ENCODE results near the gene LRRC73.

The LRRC73 gene

GRCh38 chr6:43532201-43532600 is 22.1 kb upstream of the LRRC73 start:
- H3K4me3 ChIP-seq (replicated peaks; ENCODE audit: low read depth, low read length), result no peak overlapping the region
- no peak for DNase-seq (ENCODE audit: low read depth)
- TF ChIP-seq CTCF (IDR thresholded peaks at IDR 0.05; ENCODE audit: low read length, missing control alignments), result no peak

- no peak for TF ChIP-seq CTCF (IDR thresholded peaks at IDR 0.05; ENCODE audit: low read length, missing control alignments)
- H3K4me3 ChIP-seq (replicated peaks; ENCODE audit: low read depth, low read length), result no peak overlapping the region
- DNase-seq (ENCODE audit: low read depth), result no peak
Observed at GRCh38 chr6:43524483-43524961, 14.4 kb upstream of the LRRC73 start.

- DNase-seq (ENCODE audit: low read depth), result no peak
- no peak overlapping the region for H3K4me3 ChIP-seq (replicated peaks; ENCODE audit: low read depth, low read length)
- no peak for TF ChIP-seq CTCF (IDR thresholded peaks at IDR 0.05; ENCODE audit: low read length, missing control alignments)
Observed at GRCh38 chr6:43523284-43523683, 13.1 kb upstream of the LRRC73 start.

- TF ChIP-seq CTCF (IDR thresholded peaks at IDR 0.05; ENCODE audit: low read length, missing control alignments), result no peak
- DNase-seq (ENCODE audit: low read depth), result no peak
- no peak overlapping the region for H3K4me3 ChIP-seq (replicated peaks; ENCODE audit: low read depth, low read length)
Observed at GRCh38 chr6:43522547-43523261, 12.6 kb upstream of the LRRC73 start.

- no peak overlapping the region for H3K4me3 ChIP-seq (replicated peaks; ENCODE audit: low read depth, low read length)
- no peak for TF ChIP-seq CTCF (IDR thresholded peaks at IDR 0.05; ENCODE audit: low read length, missing control alignments)
- no peak for DNase-seq (ENCODE audit: low read depth)
Observed at GRCh38 chr6:43521836-43522235, 11.7 kb upstream of the LRRC73 start.

- no peak for TF ChIP-seq CTCF (IDR thresholded peaks at IDR 0.05; ENCODE audit: low read length, missing control alignments)
- H3K4me3 ChIP-seq (replicated peaks; ENCODE audit: low read depth, low read length), result no peak overlapping the region
- no peak for DNase-seq (ENCODE audit: low read depth)
Observed at GRCh38 chr6:43520097-43520496, 10.0 kb upstream of the LRRC73 start.

Measured in fibroblast of pulmonary artery (primary cell).